Common myeloid progenitor, CD34-positive (primary cell): ENCODE data around the gene RPS18. TPM values are rescaled to one million over a fixed set of nuclear protein-coding genes. Genes with fewer than 3 reads are reported as not detected.
"Not testable (repeated sequence)": the region's sequence is repeated elsewhere in the genome, so short reads cannot be mapped to it uniquely, and the experiment has no call there.

Experiments
- CTCF ChIA-PET: fragments of 350-600 bp; sonication (Branson Sonifier 250); formaldehyde crosslinking; loops from one replicate; lab custom pipeline; 2021; ENCODE audit warnings: antibody characterized with exemption; lab: Charles Lee
- POLR2A ChIA-PET: fragments of 350-600 bp; sonication (Branson Sonifier 250); formaldehyde crosslinking; loops from one replicate; lab custom pipeline; 2021; ENCODE audit warnings: antibody characterized with exemption; lab: Charles Lee
- DNase-seq, 3 donors: peaks; one replicate each; pipeline versions ENCODE4 v3.0.0 to v3.0.0-alpha.2; 2013
- H3K27ac ChIP-seq, 2 experiments: 1 replicate in 1 of 2; 2 replicates in 1 of 2; pipeline ENCODE4 v1.7.0; 2013; ENCODE audit warnings: inconsistent platforms in 2 of 2, low read length in 2 of 2, mild to moderate bottlenecking in 2 of 2, low read depth in 1 of 2, moderate library complexity in 1 of 2; ENCODE audit not compliant: severe bottlenecking in 2 of 2, insufficient read depth in 1 of 2, poor library complexity in 1 of 2
- H3K27me3 ChIP-seq, 5 experiments: replicated peaks in 2 of 5; 1 replicate in 3 of 5; 2 replicates in 2 of 5; pipeline versions ENCODE4 v1.6.1 to v1.7.0; 2013; ENCODE audit warnings: low read length in 4 of 5, mild to moderate bottlenecking in 2 of 5, moderate library complexity in 2 of 5, inconsistent platforms in 1 of 5; ENCODE audit not compliant: insufficient read depth in 5 of 5, control insufficient read depth in 4 of 5
- H3K36me3 ChIP-seq, 4 experiments: 1 replicate in 2 of 4; 2 replicates in 2 of 4; pipeline versions ENCODE4 v1.6.1 to v1.7.0; 2013; ENCODE audit warnings: low read length in 3 of 4, control low read depth in 1 of 4, mild to moderate bottlenecking in 1 of 4; ENCODE audit not compliant: control insufficient read depth in 4 of 4, insufficient read depth in 4 of 4
- H3K4me1 ChIP-seq, 4 experiments: 1 replicate in 3 of 4; 2 replicates in 1 of 4; pipeline versions ENCODE4 v1.6.1 to v1.7.1; 2013; ENCODE audit warnings: low read length in 3 of 4, mild to moderate bottlenecking in 3 of 4, control low read depth in 1 of 4, inconsistent platforms in 1 of 4, moderate library complexity in 1 of 4; ENCODE audit not compliant: control insufficient read depth in 4 of 4, insufficient read depth in 4 of 4; ENCODE audit errors: control extremely low read depth in 1 of 4
- H3K4me3 ChIP-seq, 7 experiments: 1 replicate in 4 of 7; 2 replicates in 3 of 7; pipeline versions ENCODE4 v1.5.1 to v1.7.0; 2013; ENCODE audit warnings: mild to moderate bottlenecking in 7 of 7, low read length in 6 of 7, moderate library complexity in 6 of 7, inconsistent platforms in 2 of 7, low read depth in 2 of 7, control low read depth in 1 of 7; ENCODE audit not compliant: insufficient read depth in 4 of 7, control insufficient read depth in 1 of 7; ENCODE audit errors: extremely low read depth in 1 of 7
- H3K9me3 ChIP-seq, 5 experiments: 1 replicate in 4 of 5; 2 replicates in 1 of 5; pipeline versions ENCODE4 v1.6.1 to v1.7.1; 2013; ENCODE audit warnings: low read length in 4 of 5, mild to moderate bottlenecking in 2 of 5, inconsistent platforms in 1 of 5, low read depth in 1 of 5, moderate library complexity in 1 of 5; ENCODE audit not compliant: control insufficient read depth in 4 of 5, insufficient read depth in 2 of 5; ENCODE audit errors: control extremely low read depth in 1 of 5
- WGBS: methylation state at CpG from one replicate; pipeline ENCODE4 v1.1.5; 2013; ENCODE audit not compliant: insufficient coverage; 5-methylcytosine and 5-hydroxymethylcytosine counted together
- polyA plus RNA-seq: library from polyadenylated mRNA; unstranded; fragments of 120-200 nt; gene quantifications from one replicate; pipeline ENCODE4 v1.2.1, GENCODE V29; 2013

RPS18 gene
- 11,090 TPM for polyA plus RNA-seq

DNA sequence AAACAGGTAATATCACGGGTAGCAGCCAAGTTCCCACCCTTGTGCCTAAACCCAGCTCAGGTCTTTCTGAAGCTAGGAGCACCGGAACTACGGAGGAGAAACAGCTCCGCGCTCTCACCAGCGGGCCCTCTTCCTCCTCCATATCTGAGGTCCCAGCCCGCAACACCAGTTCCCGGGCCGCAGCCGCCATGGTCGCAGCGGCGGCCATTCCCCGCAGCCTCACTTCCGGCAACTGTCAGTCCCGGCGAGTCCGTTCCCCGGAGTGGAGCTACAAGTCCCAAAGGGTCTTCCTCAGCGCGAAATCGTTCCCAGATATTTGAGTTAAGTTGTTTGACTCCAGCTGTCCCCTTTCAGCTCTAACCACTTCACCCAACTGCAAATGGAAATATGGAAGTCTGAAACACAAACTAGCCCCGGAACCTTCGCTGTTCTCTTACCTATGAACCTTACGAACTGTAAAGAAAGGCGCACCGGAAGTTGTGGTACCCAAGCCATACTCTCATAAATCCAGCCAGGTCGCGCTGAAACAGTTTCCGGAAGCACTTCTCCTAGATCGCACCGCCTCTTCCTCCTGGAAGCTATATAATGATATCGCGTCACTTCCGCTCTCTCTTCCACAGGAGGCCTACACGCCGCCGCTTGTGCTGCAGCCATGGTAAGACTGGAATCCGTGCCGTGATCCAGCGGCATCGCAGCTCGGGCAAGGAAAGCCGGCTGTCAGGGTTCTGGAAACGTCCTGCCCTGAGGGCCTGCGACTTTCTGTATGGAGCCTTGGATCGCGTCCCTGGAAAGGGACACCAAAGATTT, at the start of gene RPS18, which contains the start of gene VPS52:
RPS18 (plus strand) TSS at position 608 of the 807 bp plus-strand sequence; CDS start at position 653, 45 bp downstream.
VPS52 (minus strand) TSS at position 409 of the 807 bp plus-strand sequence; CDS start at position 208, 201 bp downstream.
- CTCF ChIA-PET, result interaction anchor here (0.6 to 1.9 kb wide), 14 partner anchors 11 to 318 kb away, joined by 3 to 9 read pairs (median 4); partner anchors contain the start of genes PFDN6, RGL2, WDR46 and ZBTB22
- Histone ChIP-seq H3K27me3 (no peaks in the 10 kb centered on the region), H3K4me1 (peaks cover 7 to 56% (median 45%) of the 10 kb centered on the region in 4 experiments), H3K36me3 (peaks cover 7 to 75% (median 49%) of the 10 kb centered on the region in 4 experiments), H3K27ac (peak within 1 kb of the TSS; percentile 96 to 99), H3K4me3 (peak within 1 kb of the TSS; percentile 72 to 95 (median 83)), H3K9me3 (no peaks in the 10 kb centered on the region)
- DNase-seq, result peak; percentile 100
- WGBS, result 0% methylated on average over 45 of the region's 48 CpGs
- POLR2A ChIA-PET, result interaction anchor here (0.6 to 2.8 kb wide), 16 partner anchors 8 to 300 kb away, joined by 3 to 10 read pairs (median 4); partner anchors contain the start of genes HLA-DPA1, PFDN6, RGL2 and WDR46

GRCh38 chr6:33226503-33227120, 45.3 kb upstream of the RPS18 start:
- WGBS, result 54% methylated on average over 6 of the region's 14 CpGs

GRCh38 chr6:33235221-33235634, 36.6 kb upstream of the RPS18 start:
- H3K27me3 ChIP-seq, result peaks cover 0 to 7% (median 0%) of the 10 kb centered on the region in 5 experiments
- H3K4me3 ChIP-seq, result no peak overlapping the region
- H3K4me1 ChIP-seq, result no peaks in the 10 kb centered on the region
- ChIA-PET CTCF (interaction anchor here (0.6 to 2.1 kb wide), 5 partner anchors 10 to 44 kb away, joined by 3 to 10 read pairs (median 4); partner anchors contain the start of gene RING1), POLR2A (no interaction called here)
- H3K9me3 ChIP-seq, result no peaks in the 10 kb centered on the region
- 81% methylated on average over 2 of the region's 6 CpGs for WGBS
- DNase-seq, result no peak
- H3K36me3 ChIP-seq, result no peaks in the 10 kb centered on the region
- no peak overlapping the region for H3K27ac ChIP-seq

More at GRCh38 chr6:33226503-33227120, 45.3 kb upstream of the RPS18 start:
- POLR2A ChIA-PET, H3K27ac ChIP-seq, H3K9me3 ChIP-seq, H3K36me3 ChIP-seq, H3K4me1 ChIP-seq, DNase-seq, H3K4me3 ChIP-seq, CTCF ChIA-PET: not testable (repeated sequence)
- peaks cover 0 to 11% (median 5%) of the 10 kb centered on the region in 5 experiments for H3K27me3 ChIP-seq

GRCh38 chr6:33236328-33236727, 35.5 kb upstream of the RPS18 start:
- Histone ChIP-seq H3K4me1 (no peaks in the 10 kb centered on the region), H3K27ac (no peak overlapping the region), H3K27me3 (peaks cover 0 to 7% (median 0%) of the 10 kb centered on the region in 5 experiments), H3K9me3 (no peaks in the 10 kb centered on the region), H3K4me3 (no peak overlapping the region), H3K36me3 (no peaks in the 10 kb centered on the region)
- ChIA-PET POLR2A (no interaction called here), CTCF (interaction anchor here (1.0 to 2.1 kb wide), 4 partner anchors 12 to 38 kb away, joined by 3 to 10 read pairs (median 4); partner anchors contain the start of gene RING1)
- no peak for DNase-seq

DNA sequence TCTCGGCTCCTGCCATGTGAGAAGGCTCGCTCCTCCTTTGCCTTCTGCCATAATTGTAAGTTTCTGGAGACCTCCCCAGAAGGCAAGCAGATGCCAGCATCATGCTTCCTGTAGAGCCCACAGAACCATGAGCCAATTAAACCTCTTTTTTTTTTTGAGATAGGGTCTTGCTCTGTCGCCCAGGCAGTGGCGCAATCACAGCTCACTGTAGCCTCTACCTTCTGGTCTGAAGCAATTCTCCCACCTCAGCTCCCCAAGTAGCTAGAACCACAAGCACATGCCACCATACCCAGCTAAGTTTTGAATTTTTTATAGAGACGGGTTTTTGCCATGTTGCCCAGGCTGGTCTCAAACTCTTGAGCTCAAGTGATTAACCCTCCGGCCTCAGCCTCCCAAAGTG, 35.0 kb upstream of the RPS18 start:
- H3K27ac ChIP-seq, result no peak overlapping the region
- 98% methylated on average over 5 of the region's 6 CpGs for WGBS
- H3K4me3 ChIP-seq, result no peak overlapping the region
- DNase-seq, result no peak
- no peaks in the 10 kb centered on the region for H3K9me3 ChIP-seq
- H3K4me1 ChIP-seq, result peaks cover 0 to 1% (median 0%) of the 10 kb centered on the region in 4 experiments
- CTCF ChIA-PET, result interaction anchor here (1.1 to 2.6 kb wide), 4 partner anchors 11 to 75 kb away, joined by 3 to 8 read pairs (median 4); partner anchors contain the start of gene RING1
- POLR2A ChIA-PET, result no interaction called here
- H3K36me3 ChIP-seq, result no peaks in the 10 kb centered on the region
- peaks cover 0 to 7% (median 0%) of the 10 kb centered on the region in 5 experiments for H3K27me3 ChIP-seq

DNA sequence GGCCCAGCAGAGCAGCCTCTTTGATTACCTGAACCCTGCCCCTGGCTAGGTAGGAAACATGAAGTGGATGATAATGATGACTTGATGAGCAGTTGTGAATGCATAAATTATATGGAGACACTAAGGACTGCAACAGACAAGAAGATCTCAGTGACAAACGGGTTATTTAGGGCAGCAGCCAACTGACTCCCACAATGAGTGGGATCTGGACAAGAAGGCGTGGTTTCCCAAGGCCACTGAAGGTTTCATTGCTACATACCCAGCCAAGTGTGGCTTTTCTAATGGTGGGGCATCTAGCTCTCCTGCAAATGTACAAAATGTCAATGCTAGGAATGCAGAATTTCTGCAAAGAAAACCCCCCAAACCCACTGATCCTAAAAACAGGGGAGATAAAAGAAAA, 34.1 kb upstream of the RPS18 start:
- WGBS, result 88% methylated on average over 1 of the region's 2 CpGs
- POLR2A ChIA-PET, result no interaction called here
- CTCF ChIA-PET, result interaction anchor here (1.1 to 3.0 kb wide), 5 partner anchors 9 to 119 kb away, joined by 3 to 15 read pairs (median 5); no protein-coding TSS in a partner anchor
- no peak overlapping the region for H3K27ac ChIP-seq
- H3K9me3 ChIP-seq, result no peaks in the 10 kb centered on the region
- H3K36me3 ChIP-seq, result no peaks in the 10 kb centered on the region
- H3K27me3 ChIP-seq, result peaks cover 0 to 7% (median 0%) of the 10 kb centered on the region in 5 experiments
- H3K4me3 ChIP-seq, result no peak overlapping the region
- no peak for DNase-seq
- peaks cover 0 to 1% (median 0%) of the 10 kb centered on the region in 4 experiments for H3K4me1 ChIP-seq
